Endothelial cell of umbilical vein (primary cell): Measurements from ENCODE around the gene LRFN2. TPM values are rescaled to one million over a fixed set of nuclear protein-coding genes. Genes with fewer than 3 reads are reported as not detected.

Source experiments
- BruUV-seq: library from RNA; stranded (reverse); fragments of 400-500 nt; replicated peaks from 2 replicates; lab custom pipeline; 2021; lab: Mats Ljungman, UMichigan
- CTCF ChIA-PET: fragments of 300-600, 350-600 bp; sonication (Branson Sonifier 250); formaldehyde crosslinking; loops from one replicate; lab custom pipeline; 2021; ENCODE audit warnings: antibody characterized with exemption, inconsistent platforms; lab: Charles Lee
- POLR2A ChIA-PET: fragments of 300-600, 350-600 bp; sonication (Branson Sonifier 250); formaldehyde crosslinking; loops from one replicate; lab custom pipeline; 2021; ENCODE audit warnings: antibody characterized with exemption, inconsistent platforms; lab: Charles Lee
- DNase-seq: peaks from one replicate; pipeline ENCODE4 v3.0.0-alpha.2; 2011; ENCODE audit warnings: low read depth, low spot score
- FAIRE-seq: peaks from 2 replicates; lab custom pipeline; 2011; peaks lifted over from hg19 to GRCh38; lab: Jason Lieb, UNC
- H2AFZ ChIP-seq: 2 replicates; pipeline ENCODE4 v1.6.0; 2012; ENCODE audit warnings: low read depth, low read length, control low read depth, inconsistent platforms
- H3K27ac ChIP-seq: 2 replicates; pipeline ENCODE4 v1.5.1; 2011; ENCODE audit warnings: low read depth, mild to moderate bottlenecking, control low read depth, low read length, moderate library complexity; ENCODE audit not compliant: insufficient read depth
- H3K27me3 ChIP-seq, 2 experiments: 2 replicates each; pipeline versions ENCODE4 v1.6.0 to v1.6.1; 2011; ENCODE audit warnings: low read length in 2 of 2, mixed read lengths in 1 of 2; ENCODE audit not compliant: control insufficient read depth in 2 of 2, insufficient read depth in 2 of 2
- H3K36me3 ChIP-seq, 2 experiments: 2 replicates in 1 of 2; 3 replicates in 1 of 2; pipeline ENCODE4 v1.5.1; 2011; ENCODE audit warnings: low read length in 2 of 2, mild to moderate bottlenecking in 1 of 2, moderate library complexity in 1 of 2; ENCODE audit not compliant: control insufficient read depth in 2 of 2, insufficient read depth in 2 of 2; ENCODE audit errors: extremely low read depth in 1 of 2
- H3K4me1 ChIP-seq: 3 replicates; pipeline ENCODE4 v1.5.1; 2011; ENCODE audit warnings: mild to moderate bottlenecking, low read length; ENCODE audit not compliant: control insufficient read depth, insufficient read depth; ENCODE audit errors: extremely low read depth
- H3K4me2 ChIP-seq: 2 replicates; pipeline ENCODE4 v1.6.1; 2011; ENCODE audit warnings: low read length, control low read depth, mixed read lengths; ENCODE audit not compliant: insufficient read depth
- H3K4me3 ChIP-seq, 3 experiments: fragments of 200-600 bp in 1 of 3; sonication (generic), shearing (Covaris generic) in 1 of 3; replicated peaks in 1 of 3; 2 replicates each; pipeline ENCODE4 v1.5.1; 2011 to 2016; ENCODE audit warnings: control low read depth in 3 of 3, low read length in 3 of 3, mild to moderate bottlenecking in 2 of 3, inconsistent platforms in 1 of 3, low read depth in 1 of 3, moderate library complexity in 1 of 3; ENCODE audit not compliant: insufficient read depth in 1 of 3
- H3K79me2 ChIP-seq: 2 replicates; pipeline ENCODE4 v1.6.0; 2012; ENCODE audit warnings: low read length, inconsistent platforms; ENCODE audit not compliant: control insufficient read depth, insufficient read depth
- H3K9ac ChIP-seq: replicated peaks from 2 replicates; pipeline ENCODE3; 2011; ENCODE audit warnings: low read length, control low read depth; ENCODE audit not compliant: insufficient read depth; ENCODE audit errors: extremely low read depth
- H3K9me1 ChIP-seq: replicated peaks from 3 replicates; pipeline ENCODE4 v1.6.0; 2011; ENCODE audit warnings: mild to moderate bottlenecking, low read length; ENCODE audit not compliant: control insufficient read depth, insufficient read depth; ENCODE audit errors: extremely low read depth
- H3K9me3 ChIP-seq: replicated peaks from 2 replicates; pipeline ENCODE4 v1.5.1; 2012; ENCODE audit warnings: low read length, inconsistent platforms; ENCODE audit not compliant: control insufficient read depth, insufficient read depth
- H4K20me1 ChIP-seq: replicated peaks from 2 replicates; pipeline ENCODE3; 2011; ENCODE audit warnings: mild to moderate bottlenecking, low read length; ENCODE audit not compliant: control insufficient read depth, insufficient read depth; ENCODE audit errors: extremely low read depth
- CTCF ChIP-seq, 2 donors: IDR thresholded peaks; 1 replicate in 1 of 2; 2 replicates in 1 of 2; pipeline ENCODE4 v1.5.1; 2011; ENCODE audit warnings: low read length in 2 of 2, mild to moderate bottlenecking in 2 of 2, moderate library complexity in 2 of 2, control low read depth in 1 of 2, inconsistent platforms in 1 of 2, low read depth in 1 of 2; ENCODE audit not compliant: insufficient read depth in 1 of 2; ENCODE audit errors: extremely low read depth in 1 of 2
- EZH2 ChIP-seq: IDR thresholded peaks from 2 replicates; pipeline ENCODE4 v1.6.1; 2012; ENCODE audit warnings: borderline replicate concordance, low read depth, mild to moderate bottlenecking, moderate library complexity, low read length, inconsistent platforms; ENCODE audit not compliant: severe bottlenecking
- FOS ChIP-seq: IDR thresholded peaks from 2 replicates; pipeline ENCODE4 v1.6.1; 2011; ENCODE audit warnings: mild to moderate bottlenecking, low read length, moderate library complexity, borderline replicate concordance; ENCODE audit not compliant: insufficient read depth
- GATA2 ChIP-seq: IDR thresholded peaks from 2 replicates; pipeline ENCODE4 v1.7.0; 2011; ENCODE audit warnings: low read depth, mild to moderate bottlenecking, moderate library complexity, mixed read lengths, low read length; ENCODE audit not compliant: insufficient read length, insufficient read depth
- JUN ChIP-seq: IDR thresholded peaks from 2 replicates; pipeline ENCODE4 v1.6.1; 2011; ENCODE audit warnings: borderline replicate concordance, low read depth; ENCODE audit not compliant: insufficient read length, insufficient read depth
- MYC ChIP-seq: IDR thresholded peaks from one replicate; pipeline ENCODE4 v1.6.1; 2011; ENCODE audit warnings: mild to moderate bottlenecking, low read depth, low read length
- POLR2A ChIP-seq: IDR thresholded peaks from 2 replicates; pipeline ENCODE4 v1.6.1; 2012; ENCODE audit warnings: low read depth, mild to moderate bottlenecking, control low read depth, low read length
- dilution Hi-C: fragments of 300-500 bp; cut with MboI; formaldehyde crosslinking; loops from one replicate; pipeline ENCODE4 v1.15.0; 2019; ENCODE audit warnings: low sequenced_read_pairs; ENCODE audit not compliant: extremely low pct_ligation_motif_present
- intact Hi-C: fragments of 100-400 bp; cut with micrococcal nuclease; formaldehyde crosslinking; loops from one replicate; pipeline ENCODE4 v1.10.0; 2022
- polyA plus RNA-seq, 4 experiments: library from polyadenylated mRNA; depleted of rRNA in 3 of 4; stranded (reverse) in 3 of 4; unstranded in 1 of 4; fragments of >200 nt; gene quantifications; 2 replicates each; pipeline versions ENCODE4 v1.2.1 to v1.2.3, GENCODE V29; 2011 to 2012; ENCODE audit warnings: missing spikeins in 1 of 4
- total RNA-seq: library from RNA; stranded (reverse); gene quantifications from 2 replicates; pipeline ENCODE4 v1.2.3, GENCODE V29; 2021

LRFN2 gene
- total and polyA plus RNA-seq, 2 donors (not counting 3 experiments of a cell fraction or from before 2014, with no cell fraction given): not detected

GRCh38 chr6:40490508-40490907 is 96.7 kb downstream of the LRFN2 start:
- dilution Hi-C loops: no loop called here
- CTCF ChIA-PET: interaction anchor here (1.0 kb wide), 1 partner anchor 314 kb away, joined by 3 read pairs; no protein-coding TSS in a partner anchor

More at GRCh38 chr6:40490508-40490907, 96.7 kb downstream of the LRFN2 start:
- H3K27me3 ChIP-seq: no peaks in the 10 kb centered on the region
- no peaks in the 10 kb centered on the region for H3K4me1 ChIP-seq
- no peaks in the 10 kb centered on the region for H3K79me2 ChIP-seq
- H3K9me3 ChIP-seq: no peaks in the 10 kb centered on the region
- DNase-seq: no peak
- TF ChIP-seq POLR2A (no peak), CTCF (IDR thresholded peaks at IDR 0.05; ENCODE audit: extremely low read depth in 1 of 2, insufficient read depth in 1 of 2, low read depth in 1 of 2, low read length in 2 of 2) (no peak), FOS (no peak), EZH2 (no peak), GATA2 (no peak), MYC (no peak), JUN (no peak)
- no peak for FAIRE-seq
- no peaks in the 10 kb centered on the region for H3K9me1 ChIP-seq
- H3K9ac ChIP-seq: no peak overlapping the region
- no TSS peak for BruUV-seq
- H3K4me3 ChIP-seq: no peak overlapping the region
- H3K4me2 ChIP-seq: no peak overlapping the region
- H4K20me1 ChIP-seq: no peaks in the 10 kb centered on the region
- POLR2A ChIA-PET: no interaction called here
- H3K27ac ChIP-seq: no peak overlapping the region
- no peak overlapping the region for H2AFZ ChIP-seq
- no peaks in the 10 kb centered on the region for H3K36me3 ChIP-seq
- intact Hi-C loops: no loop called here
